Fibroblast of skin of left quadriceps (primary cell): ENCODE measurements around the gene BCL2L13.
A peak's percentile ranks its signal among the peaks of the same experiment; 100 is the strongest.
"Not testable (repeated sequence)": the region's sequence is repeated elsewhere in the genome, so short reads cannot be mapped to it uniquely, and the experiment has no call there.

Experiments used
- DNase-seq, 2 experiments: peaks; one replicate each; pipeline ENCODE4 v3.0.0-alpha.2; 2013; ENCODE audit warnings: low read depth in 2 of 2

The BCL2L13 gene

GRCh38 chr22:17694752-17695151 is 56.2 kb downstream of the BCL2L13 start:
- DNase-seq, result no peak

GRCh38 chr22:17695986-17696385 is 57.4 kb downstream of the BCL2L13 start:
- DNase-seq, result no peak

- not testable (repeated sequence) for DNase-seq
These were observed 58.6 kb downstream of the BCL2L13 start for GRCh38 chr22:17697196-17697595.

- not testable (repeated sequence) for DNase-seq
These were observed 59.7 kb downstream of the BCL2L13 start for GRCh38 chr22:17698276-17698675.

- DNase-seq, result no peak
These were observed 60.4 kb downstream of the BCL2L13 start for GRCh38 chr22:17698948-17699347.

- no peak for DNase-seq
These were observed 61.3 kb downstream of the BCL2L13 start for GRCh38 chr22:17699696-17700340.

GRCh38 chr22:17700778-17701177 is 62.2 kb downstream of the BCL2L13 start:
- DNase-seq, result no peak

- DNase-seq, result no peak
These were observed 65.3 kb downstream of the BCL2L13 start for GRCh38 chr22:17703811-17704210.

GRCh38 chr22:17705546-17705945 is 67.0 kb downstream of the BCL2L13 start:
- no peak for DNase-seq

- peak; percentile 61 for DNase-seq
These were observed 67.7 kb downstream of the BCL2L13 start for GRCh38 chr22:17705951-17706900.

GRCh38 chr22:17706947-17707346 is 68.4 kb downstream of the BCL2L13 start:
- DNase-seq, result no peak

- no peak for DNase-seq
These were observed 69.0 kb downstream of the BCL2L13 start for GRCh38 chr22:17707526-17707925.

- DNase-seq, result no peak
These were observed 71.5 kb downstream of the BCL2L13 start for GRCh38 chr22:17710023-17710422.

GRCh38 chr22:17712441-17712840 is 73.9 kb downstream of the BCL2L13 start:
- DNase-seq, result no peak

- DNase-seq, result no peak
These were observed 78.0 kb downstream of the BCL2L13 start for GRCh38 chr22:17716529-17716928.

- no peak for DNase-seq
These were observed 79.2 kb downstream of the BCL2L13 start for GRCh38 chr22:17717708-17718107.

GRCh38 chr22:17719911-17720310 is 81.4 kb downstream of the BCL2L13 start:
- DNase-seq, result no peak

GRCh38 chr22:17724241-17724640 is 85.7 kb downstream of the BCL2L13 start:
- no peak for DNase-seq

GRCh38 chr22:17724678-17725499 is 86.3 kb downstream of the BCL2L13 start:
- no peak for DNase-seq

GRCh38 chr22:17725500-17725796 is 86.9 kb downstream of the BCL2L13 start:
- DNase-seq, result no peak

GRCh38 chr22:17726006-17726927 is 87.7 kb downstream of the BCL2L13 start:
- DNase-seq, result no peak
